Activated naive CD8-positive, alpha-beta T cell treated with anti-CD3 and anti-CD28 coated beads, Interleukin-2, amount 50 U/mL, for 24 hours (primary cell): ENCODE results near the gene MEIS2.

Experiments
- ATAC-seq: fragments of 150-1000 bp; cut with Tn5 transposase; one replicate; pipeline ENCODE4 v1.10.0; 2021
- DNase-seq: peaks from one replicate; pipeline ENCODE4 v3.0.0; 2021
- H3K27ac Mint-ChIP-seq: one replicate; pipeline ENCODE4 v1.8.0; 2021; ENCODE audit warnings: mild to moderate bottlenecking, mixed read lengths
- H3K27me3 Mint-ChIP-seq: one replicate; pipeline ENCODE4 v1.8.0; 2021; ENCODE audit warnings: mixed read lengths
- H3K36me3 Mint-ChIP-seq: one replicate; pipeline ENCODE4 v1.8.0; 2021; ENCODE audit warnings: low read depth, mixed read lengths
- H3K4me1 Mint-ChIP-seq: one replicate; pipeline ENCODE4 v1.8.0; 2021; ENCODE audit warnings: mixed read lengths
- H3K4me3 Mint-ChIP-seq: one replicate; pipeline ENCODE4 v1.8.0; 2021; ENCODE audit warnings: mild to moderate bottlenecking, moderate library complexity, mixed read lengths
- H3K9me3 Mint-ChIP-seq: one replicate; pipeline ENCODE4 v1.8.0; 2021; ENCODE audit warnings: mixed read lengths

Gene MEIS2

DNA sequence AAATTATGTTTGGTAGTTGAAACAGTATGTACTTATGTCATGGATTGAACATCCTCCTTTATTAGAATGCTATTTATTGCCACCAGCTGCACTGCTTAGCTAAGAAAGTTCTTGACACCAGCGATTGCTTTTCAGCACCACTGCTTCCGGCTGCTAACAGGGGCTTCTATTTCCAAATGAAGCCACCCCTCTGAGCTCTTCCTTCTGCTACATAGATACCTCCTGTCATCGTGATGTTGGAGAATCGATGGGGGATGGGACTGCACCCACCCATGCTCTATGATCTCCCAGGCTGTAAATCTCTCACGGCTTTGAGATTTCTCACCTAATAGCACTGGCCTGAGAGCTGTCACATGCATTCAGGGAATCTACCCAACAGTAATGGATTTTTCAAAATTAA lies 259.2 kb downstream of the MEIS2 start:
- no peak overlapping the region for H3K4me3 Mint-ChIP-seq
- H3K27ac Mint-ChIP-seq: no peak overlapping the region
- ATAC-seq (no peak), DNase-seq (no peak)
- H3K36me3 Mint-ChIP-seq: no peaks in the 10 kb centered on the region
- peaks cover 7% of the 10 kb centered on the region for H3K27me3 Mint-ChIP-seq
- no peaks in the 10 kb centered on the region for H3K9me3 Mint-ChIP-seq
- no peaks in the 10 kb centered on the region for H3K4me1 Mint-ChIP-seq
